Mesendoderm (in vitro differentiated cells): Measurements from ENCODE around the gene ZNRF3.

Experiments used
- DNase-seq: peaks from one replicate; pipeline ENCODE4 v3.0.0; 2013
- H2AK5ac ChIP-seq: 2 replicates; pipeline ENCODE4 v1.6.1; 2013; ENCODE audit warnings: low read length, inconsistent platforms
- H2BK120ac ChIP-seq: 2 replicates; pipeline ENCODE4 v1.6.1; 2013; ENCODE audit warnings: low read depth, mild to moderate bottlenecking, low read length, moderate library complexity, mixed read lengths
- H2BK15ac ChIP-seq: replicated peaks from 2 replicates; pipeline ENCODE4 v1.6.1; 2013; ENCODE audit warnings: low read depth, mild to moderate bottlenecking, moderate library complexity
- H2BK5ac ChIP-seq: 2 replicates; pipeline ENCODE4 v1.6.1; 2013; ENCODE audit warnings: low read length, inconsistent platforms
- H3K18ac ChIP-seq: 2 replicates; pipeline ENCODE4 v1.6.1; 2013; ENCODE audit warnings: mild to moderate bottlenecking, low read length, mixed read lengths
- H3K23ac ChIP-seq: one replicate; pipeline ENCODE4 v1.6.1; 2013; ENCODE audit warnings: low read length
- H3K27ac ChIP-seq: 2 replicates; pipeline ENCODE4 v1.5.1; 2013; ENCODE audit warnings: low read depth, mild to moderate bottlenecking, inconsistent platforms, low read length, moderate library complexity
- H3K27me3 ChIP-seq: 2 replicates; pipeline ENCODE4 v1.6.1; 2013; ENCODE audit warnings: low read length, control low read depth, mild to moderate bottlenecking, inconsistent platforms; ENCODE audit not compliant: insufficient read depth, poor library complexity
- H3K36me3 ChIP-seq: 2 replicates; pipeline ENCODE4 v1.6.1; 2013; ENCODE audit warnings: low read length, inconsistent platforms; ENCODE audit not compliant: control insufficient read depth, insufficient read depth
- H3K4ac ChIP-seq: one replicate; pipeline ENCODE4 v1.6.1; 2013; ENCODE audit warnings: low read depth, mild to moderate bottlenecking, low read length, moderate library complexity
- H3K4me1 ChIP-seq: 2 replicates; pipeline ENCODE4 v1.6.1; 2013; ENCODE audit warnings: low read depth, low read length, inconsistent platforms; ENCODE audit not compliant: control insufficient read depth
- H3K4me2 ChIP-seq: 2 replicates; pipeline ENCODE4 v1.6.1; 2013; ENCODE audit warnings: low read length
- H3K4me3 ChIP-seq: 2 replicates; pipeline ENCODE4 v1.5.1; 2013; ENCODE audit warnings: mild to moderate bottlenecking, low read length
- H3K56ac ChIP-seq: one replicate; pipeline ENCODE4 v1.6.1; 2013; ENCODE audit warnings: low read length
- H3K79me1 ChIP-seq: 2 replicates; pipeline ENCODE4 v1.6.1; 2013; ENCODE audit warnings: low read length, inconsistent platforms
- H3K79me2 ChIP-seq: 2 replicates; pipeline ENCODE4 v1.6.1; 2013; ENCODE audit warnings: mild to moderate bottlenecking, low read length; ENCODE audit not compliant: control insufficient read depth, insufficient read depth
- H3K9ac ChIP-seq: 2 replicates; pipeline ENCODE4 v1.6.1; 2013; ENCODE audit warnings: low read length, inconsistent platforms
- H4K5ac ChIP-seq: one replicate; pipeline ENCODE4 v1.6.1; 2013; ENCODE audit warnings: low read length
- H4K8ac ChIP-seq: one replicate; pipeline ENCODE4 v1.6.1; 2013; ENCODE audit warnings: low read depth, mild to moderate bottlenecking, control low read depth, low read length, moderate library complexity
- WGBS: extraction: QIAGEN DNeasy Blood & Tissue Kit; methylation state at CpG from one replicate; pipeline ENCODE4 v1.1.7; 2013; ENCODE audit warnings: low lambda C conversion rate, missing lambda C conversion rate; ENCODE audit not compliant: insufficient coverage; ENCODE audit errors: extremely low coverage; 5-methylcytosine and 5-hydroxymethylcytosine counted together

ZNRF3 gene

GRCh38 chr22:28935713-28936112, 52.3 kb downstream of the ZNRF3 start:
- no CpG with 5 or more reads among the region's 4 CpGs for WGBS
- Histone ChIP-seq H3K4me2 (no peak overlapping the region), H3K9ac (no peak overlapping the region), H3K4ac (no peak overlapping the region), H4K5ac (no peak overlapping the region), H3K18ac (no peak overlapping the region), H3K4me3 (no peak overlapping the region), H3K27ac (no peak overlapping the region), H4K8ac (no peak overlapping the region), H3K79me1 (peaks cover 30% of the 10 kb centered on the region), H2BK15ac (no peak overlapping the region), H3K4me1 (peaks cover 11% of the 10 kb centered on the region), H3K56ac (no peak overlapping the region), H2BK120ac (no peak overlapping the region), H3K36me3 (no peaks in the 10 kb centered on the region), H3K27me3 (no peaks in the 10 kb centered on the region), H3K23ac (no peak overlapping the region), H2AK5ac (no peak overlapping the region), H2BK5ac (no peak overlapping the region), H3K79me2 (peaks cover 47% of the 10 kb centered on the region)
- no peak for DNase-seq

- peaks cover 46% of the 10 kb centered on the region for H3K79me2 ChIP-seq
- H3K23ac ChIP-seq: peak overlapping the region; percentile 53
- no peak overlapping the region for H2BK5ac ChIP-seq
- H4K5ac ChIP-seq: no peak overlapping the region
- no peak for DNase-seq
- no peak overlapping the region for H2AK5ac ChIP-seq
- no CpG with 5 or more reads among the region's 3 CpGs for WGBS
- H3K4me3 ChIP-seq: no peak overlapping the region
- H3K27ac ChIP-seq: no peak overlapping the region
- H3K27me3 ChIP-seq: no peaks in the 10 kb centered on the region
- H3K4me2 ChIP-seq: no peak overlapping the region
- peaks cover 26% of the 10 kb centered on the region for H3K79me1 ChIP-seq
- H2BK15ac ChIP-seq: no peak overlapping the region
- no peak overlapping the region for H2BK120ac ChIP-seq
- H3K9ac ChIP-seq: no peak overlapping the region
- H4K8ac ChIP-seq: no peak overlapping the region
- no peak overlapping the region for H3K4ac ChIP-seq
- H3K18ac ChIP-seq: no peak overlapping the region
- no peaks in the 10 kb centered on the region for H3K36me3 ChIP-seq
- H3K4me1 ChIP-seq: peaks cover 11% of the 10 kb centered on the region
- no peak overlapping the region for H3K56ac ChIP-seq
These were observed 52.8 kb downstream of the ZNRF3 start for GRCh38 chr22:28936200-28936599.

- DNase-seq: no peak
- Histone ChIP-seq H2BK15ac (no peak overlapping the region), H3K56ac (no peak overlapping the region), H3K36me3 (no peaks in the 10 kb centered on the region), H3K4me2 (no peak overlapping the region), H4K5ac (no peak overlapping the region), H3K27ac (no peak overlapping the region), H3K4me3 (no peak overlapping the region), H3K18ac (no peak overlapping the region), H2BK120ac (no peak overlapping the region), H3K79me2 (peaks cover 33% of the 10 kb centered on the region), H2BK5ac (no peak overlapping the region), H3K23ac (no peak overlapping the region), H3K79me1 (peaks cover 16% of the 10 kb centered on the region), H3K4ac (no peak overlapping the region), H3K9ac (no peak overlapping the region), H3K27me3 (no peaks in the 10 kb centered on the region), H2AK5ac (no peak overlapping the region), H3K4me1 (peaks cover 9% of the 10 kb centered on the region), H4K8ac (no peak overlapping the region)
- WGBS: no CpG with 5 or more reads among the region's 7 CpGs
These were observed 54.0 kb downstream of the ZNRF3 start for GRCh38 chr22:28937206-28938025.

GRCh38 chr22:28938286-28938833, 55.0 kb downstream of the ZNRF3 start:
- no peak overlapping the region for H2BK5ac ChIP-seq
- H4K5ac ChIP-seq: no peak overlapping the region
- no peaks in the 10 kb centered on the region for H3K27me3 ChIP-seq
- WGBS: no CpG with 5 or more reads among the region's 4 CpGs
- peak; percentile 61 for DNase-seq
- H4K8ac ChIP-seq: no peak overlapping the region
- no peak overlapping the region for H2BK15ac ChIP-seq
- H3K4me2 ChIP-seq: no peak overlapping the region
- H3K79me2 ChIP-seq: peaks cover 33% of the 10 kb centered on the region
- no peak overlapping the region for H3K23ac ChIP-seq
- H3K79me1 ChIP-seq: peaks cover 18% of the 10 kb centered on the region
- H3K36me3 ChIP-seq: no peaks in the 10 kb centered on the region
- H3K56ac ChIP-seq: no peak overlapping the region
- H3K4me1 ChIP-seq: peaks cover 10% of the 10 kb centered on the region
- no peak overlapping the region for H3K4me3 ChIP-seq
- no peak overlapping the region for H2AK5ac ChIP-seq
- H3K4ac ChIP-seq: no peak overlapping the region
- H3K18ac ChIP-seq: no peak overlapping the region
- H3K9ac ChIP-seq: no peak overlapping the region
- no peak overlapping the region for H2BK120ac ChIP-seq
- no peak overlapping the region for H3K27ac ChIP-seq

- Histone ChIP-seq H3K4me3 (no peak overlapping the region), H3K27me3 (no peaks in the 10 kb centered on the region), H3K23ac (no peak overlapping the region), H3K4me2 (no peak overlapping the region), H2BK120ac (no peak overlapping the region), H2BK15ac (no peak overlapping the region), H3K9ac (no peak overlapping the region), H3K4ac (no peak overlapping the region), H4K5ac (no peak overlapping the region), H3K79me1 (peaks cover 15% of the 10 kb centered on the region), H4K8ac (no peak overlapping the region), H3K4me1 (peaks cover 13% of the 10 kb centered on the region), H3K18ac (no peak overlapping the region), H3K56ac (no peak overlapping the region), H2AK5ac (no peak overlapping the region), H2BK5ac (no peak overlapping the region), H3K79me2 (peaks cover 33% of the 10 kb centered on the region), H3K27ac (no peak overlapping the region), H3K36me3 (no peaks in the 10 kb centered on the region)
- DNase-seq: no peak
- WGBS: no CpG with 5 or more reads among the region's 6 CpGs
These were observed 56.0 kb downstream of the ZNRF3 start for GRCh38 chr22:28939394-28939793.
